H1 (cell line): ENCODE data around the gene NELFB. TPM values are rescaled to one million over a fixed set of nuclear protein-coding genes. Genes with fewer than 3 reads are reported as not detected.

Source experiments
- CTCF ChIA-PET: fragments of 300-600 bp; sonication (Branson Sonifier 250); formaldehyde crosslinking; loops from one replicate; lab custom pipeline; 2021; ENCODE audit not compliant: partially characterized antibody; lab: Charles Lee
- POLR2A ChIA-PET: fragments of 300-600 bp; sonication (Branson Sonifier 250); formaldehyde crosslinking; loops from one replicate; lab custom pipeline; 2021; ENCODE audit warnings: inconsistent platforms; ENCODE audit not compliant: partially characterized antibody; lab: Charles Lee
- DNase-seq, 2 experiments: peaks; one replicate each; pipeline versions ENCODE4 v3.0.0 to v3.0.0-alpha.2; 2010 to 2022; ENCODE audit warnings: low spot score in 2 of 2, low read depth in 1 of 2, mixed read lengths in 1 of 2
- FAIRE-seq: peaks from 2 replicates; lab custom pipeline; 2011; peaks lifted over from hg19 to GRCh38; lab: Jason Lieb, UNC
- H2AFZ ChIP-seq: 2 replicates; pipeline ENCODE4 v1.8.1; 2012; ENCODE audit warnings: low read length, inconsistent platforms
- H2AK5ac ChIP-seq: 2 replicates; pipeline ENCODE4 v1.6.1; 2013; ENCODE audit warnings: low read depth, low read length
- H2BK120ac ChIP-seq: replicated peaks from 2 replicates; pipeline ENCODE3; 2013; ENCODE audit warnings: low read depth, low read length, inconsistent platforms
- H2BK12ac ChIP-seq: 2 replicates; pipeline ENCODE4 v1.6.1; 2013; ENCODE audit warnings: low read depth, low read length
- H2BK15ac ChIP-seq: 2 replicates; pipeline ENCODE4 v1.6.1; 2013; ENCODE audit warnings: low read length
- H2BK20ac ChIP-seq: 2 replicates; pipeline ENCODE4 v1.6.1; 2013; ENCODE audit warnings: low read length
- H2BK5ac ChIP-seq: 2 replicates; pipeline ENCODE4 v1.6.1; 2013; ENCODE audit warnings: low read depth, low read length
- H3K14ac ChIP-seq: 2 replicates; pipeline ENCODE4 v1.6.1; 2013; ENCODE audit warnings: inconsistent platforms; ENCODE audit not compliant: insufficient read length
- H3K18ac ChIP-seq: 2 replicates; pipeline ENCODE4 v1.6.1; 2013; ENCODE audit warnings: low read length; ENCODE audit errors: extremely low read depth
- H3K23ac ChIP-seq: 2 replicates; pipeline ENCODE4 v1.6.1; 2013; ENCODE audit warnings: inconsistent platforms; ENCODE audit not compliant: insufficient read length
- H3K23me2 ChIP-seq: 2 replicates; pipeline ENCODE4 v1.6.1; 2013; ENCODE audit warnings: low read depth, low read length
- H3K27ac ChIP-seq: 2 replicates; pipeline ENCODE4 v1.6.1; 2011; ENCODE audit warnings: low read depth, low read length, inconsistent platforms
- H3K27me3 ChIP-seq, 4 experiments: replicated peaks in 1 of 4; 1 replicate in 1 of 4; 2 replicates in 3 of 4; pipeline versions ENCODE4 v1.6.1 to v1.8.1; 2011 to 2013; ENCODE audit warnings: low read length in 3 of 4, mild to moderate bottlenecking in 3 of 4, inconsistent platforms in 2 of 4, mixed read lengths in 2 of 4, moderate library complexity in 1 of 4; ENCODE audit not compliant: control insufficient read depth in 3 of 4, insufficient read depth in 3 of 4; ENCODE audit errors: extremely low read depth in 1 of 4
- H3K36me3 ChIP-seq, 4 experiments: 2 replicates each; pipeline versions ENCODE4 v1.6.1 to v1.8.1; 2011 to 2013; ENCODE audit warnings: mild to moderate bottlenecking in 4 of 4, low read length in 3 of 4, moderate library complexity in 2 of 4, control low read depth in 1 of 4, inconsistent platforms in 1 of 4; ENCODE audit not compliant: insufficient read depth in 4 of 4, control insufficient read depth in 2 of 4
- H3K4ac ChIP-seq: replicated peaks from 2 replicates; pipeline ENCODE3; 2013; ENCODE audit warnings: low read length, low read depth, mixed read lengths, inconsistent platforms; ENCODE audit not compliant: insufficient read length
- H3K4me1 ChIP-seq, 4 experiments: replicated peaks in 1 of 4; 1 replicate in 1 of 4; 2 replicates in 3 of 4; pipeline versions ENCODE4 v1.6.1 to v1.8.1; 2011 to 2013; ENCODE audit warnings: low read length in 3 of 4, inconsistent platforms in 2 of 4, mixed read lengths in 1 of 4; ENCODE audit not compliant: insufficient read depth in 4 of 4, control insufficient read depth in 3 of 4
- H3K4me2 ChIP-seq, 2 experiments: 2 replicates each; pipeline versions ENCODE4 v1.6.1 to v1.8.1; 2011 to 2013; ENCODE audit warnings: low read depth in 2 of 2, low read length in 2 of 2, control low read depth in 1 of 2, inconsistent platforms in 1 of 2, mild to moderate bottlenecking in 1 of 2; ENCODE audit not compliant: insufficient read depth in 1 of 2
- H3K4me3 ChIP-seq, 4 experiments: fragments of 200-600, 300-600 bp in 1 of 4; sonication (generic), shearing (Covaris generic), sonication (Bioruptor Twin) in 1 of 4; 2 replicates each; pipeline versions ENCODE4 v1.5.1 to v1.8.1; 2011 to 2016; ENCODE audit warnings: low read length in 4 of 4, low read depth in 3 of 4, control low read depth in 2 of 4, inconsistent platforms in 2 of 4, mild to moderate bottlenecking in 2 of 4, mixed read lengths in 1 of 4, moderate library complexity in 1 of 4; ENCODE audit not compliant: insufficient read depth in 2 of 4; ENCODE audit errors: extremely low read depth in 1 of 4
- H3K56ac ChIP-seq: replicated peaks from 2 replicates; pipeline ENCODE3; 2013; ENCODE audit warnings: low read depth, mild to moderate bottlenecking, mixed read lengths, low read length, inconsistent platforms; ENCODE audit not compliant: insufficient read length
- H3K79me1 ChIP-seq: 2 replicates; pipeline ENCODE4 v1.6.1; 2013; ENCODE audit warnings: low read depth, low read length, control low read depth
- H3K79me2 ChIP-seq, 2 experiments: 2 replicates each; pipeline versions ENCODE4 v1.6.1 to v1.8.1; 2012 to 2013; ENCODE audit warnings: low read length in 2 of 2, mild to moderate bottlenecking in 2 of 2, inconsistent platforms in 1 of 2; ENCODE audit not compliant: insufficient read depth in 2 of 2, control insufficient read depth in 1 of 2
- H3K9ac ChIP-seq, 4 experiments: replicated peaks in 1 of 4; 1 replicate in 1 of 4; 2 replicates in 3 of 4; pipeline versions ENCODE4 v1.6.1 to v1.8.1; 2011 to 2013; ENCODE audit warnings: low read depth in 3 of 4, low read length in 3 of 4, control low read depth in 2 of 4, mild to moderate bottlenecking in 2 of 4, moderate library complexity in 2 of 4, inconsistent platforms in 1 of 4; ENCODE audit errors: extremely low read depth in 1 of 4
- H3K9me3 ChIP-seq, 2 experiments: 2 replicates each; pipeline versions ENCODE4 v1.6.1 to v1.8.1; 2012 to 2013; ENCODE audit warnings: mild to moderate bottlenecking in 2 of 2, moderate library complexity in 2 of 2, control low read depth in 1 of 2, inconsistent platforms in 1 of 2, low read depth in 1 of 2, low read length in 1 of 2, mixed read lengths in 1 of 2; ENCODE audit not compliant: insufficient read depth in 2 of 2
- H4K20me1 ChIP-seq, 2 experiments: replicated peaks in 1 of 2; 2 replicates each; pipeline versions ENCODE3 to v1.8.1; 2011 to 2013; ENCODE audit warnings: inconsistent platforms in 2 of 2, low read length in 2 of 2, mild to moderate bottlenecking in 1 of 2; ENCODE audit not compliant: insufficient read depth in 2 of 2, control insufficient read depth in 1 of 2
- H4K5ac ChIP-seq: 2 replicates; pipeline ENCODE4 v1.6.1; 2013; ENCODE audit warnings: low read length, low read depth, mixed read lengths, inconsistent platforms; ENCODE audit not compliant: insufficient read length
- H4K8ac ChIP-seq: 2 replicates; pipeline ENCODE4 v1.8.0; 2013; ENCODE audit warnings: mild to moderate bottlenecking, moderate library complexity, low read length, inconsistent platforms; ENCODE audit not compliant: insufficient read depth; ENCODE audit errors: extremely low read depth
- H4K91ac ChIP-seq: replicated peaks from 2 replicates; pipeline ENCODE3; 2013; ENCODE audit warnings: low read length, mixed read lengths, inconsistent platforms; ENCODE audit not compliant: insufficient read length
- BRCA1 ChIP-seq: IDR thresholded peaks from 2 replicates; pipeline ENCODE4 v1.6.1; 2012; ENCODE audit warnings: low read depth, low read length, improper control_type of control experiment
- CHD2 ChIP-seq: IDR thresholded peaks from 2 replicates; pipeline ENCODE4 v1.6.1; 2012; ENCODE audit warnings: low read length, improper control_type of control experiment
- EGR1 ChIP-seq: IDR thresholded peaks from 2 replicates; pipeline ENCODE4 v1.6.1; 2011; ENCODE audit warnings: low read depth, low read length, borderline replicate concordance
- GABPA ChIP-seq: IDR thresholded peaks from 2 replicates; pipeline ENCODE4 v1.6.1; 2011; ENCODE audit warnings: mild to moderate bottlenecking, low read length, moderate library complexity, borderline replicate concordance; ENCODE audit not compliant: insufficient read depth
- SAP30 ChIP-seq: fragments of 300-600 bp; sonication (generic); IDR thresholded peaks from 2 replicates; pipeline ENCODE4 v1.7.1; 2012; ENCODE audit warnings: low read length, moderate library complexity, mild to moderate bottlenecking, inconsistent platforms; ENCODE audit not compliant: insufficient read depth, insufficient replicate concordance
- SIN3A ChIP-seq, 2 experiments: IDR thresholded peaks in 1 of 2; conservative IDR thresholded peaks in 1 of 2; 2 replicates each; pipeline ENCODE4 v1.6.1; 2011 to 2012; ENCODE audit warnings: low read length in 2 of 2, improper control_type of control experiment in 1 of 2, low read depth in 1 of 2, mild to moderate bottlenecking in 1 of 2
- SIRT6 ChIP-seq: IDR thresholded peaks from one replicate; pipeline ENCODE4 v1.7.1; 2012; ENCODE audit warnings: low read length, inconsistent platforms
- SIX5 ChIP-seq: IDR thresholded peaks from 2 replicates; pipeline ENCODE4 v1.6.1; 2011; ENCODE audit warnings: mild to moderate bottlenecking, low read depth, low read length
- TEAD4 ChIP-seq: IDR thresholded peaks from 2 replicates; pipeline ENCODE4 v1.6.1; 2012; ENCODE audit warnings: low read depth, low read length, inconsistent platforms, mixed read lengths
- WGBS, 2 experiments: shearing (Covaris generic) in 1 of 2; methylation state at CpG; one replicate each; pipeline versions ENCODE4 v1.1.6 to v1.1.7; 2013 to 2015; ENCODE audit warnings: low lambda C conversion rate in 2 of 2, mixed read lengths in 2 of 2, inconsistent platforms in 1 of 2, low coverage in 1 of 2, missing lambda C conversion rate in 1 of 2; ENCODE audit not compliant: insufficient replicate concordance in 2 of 2, insufficient coverage in 1 of 2, insufficient read length in 1 of 2; ENCODE audit errors: extremely low coverage in 1 of 2, missing lambda C conversion rate in 1 of 2; 5-methylcytosine and 5-hydroxymethylcytosine counted together
- polyA plus RNA-seq, 7 experiments: library from polyadenylated mRNA; depleted of rRNA in 3 of 7; stranded (reverse) in 5 of 7; unstranded in 2 of 7; fragments of >200 nt in 5 of 7; fragments of 200-250 nt in 2 of 7; gene quantifications; 1 replicate in 5 of 7; 2 replicates in 1 of 7; 4 replicates in 1 of 7; pipeline versions ENCODE4 v1.2.1 to v1.2.3, GENCODE V29; 2011 to 2013; ENCODE audit warnings: missing spikeins in 2 of 7, mixed read lengths in 2 of 7
- total RNA-seq: library from RNA; stranded (reverse); fragmentation: NEBNext Ultra II Directional; extraction: Animal tissue kit (Norgen Biotek cat#: 25700); gene quantifications from 2 replicates; pipeline ENCODE4 v1.2.1, GENCODE V29; 2021
- TF ChIP-seq, protein P1 (sequence below): IDR thresholded peaks from 2 replicates; pipeline ENCODE4 v1.6.1; 2011; ENCODE audit warnings: low read length, improper control_type of control experiment

NELFB gene
- total and polyA plus RNA-seq, 2 of the 8 experiments (the other 6 are each of a cell fraction or from before 2014, with no cell fraction given): 57.6 to 78.0 TPM

DNA sequence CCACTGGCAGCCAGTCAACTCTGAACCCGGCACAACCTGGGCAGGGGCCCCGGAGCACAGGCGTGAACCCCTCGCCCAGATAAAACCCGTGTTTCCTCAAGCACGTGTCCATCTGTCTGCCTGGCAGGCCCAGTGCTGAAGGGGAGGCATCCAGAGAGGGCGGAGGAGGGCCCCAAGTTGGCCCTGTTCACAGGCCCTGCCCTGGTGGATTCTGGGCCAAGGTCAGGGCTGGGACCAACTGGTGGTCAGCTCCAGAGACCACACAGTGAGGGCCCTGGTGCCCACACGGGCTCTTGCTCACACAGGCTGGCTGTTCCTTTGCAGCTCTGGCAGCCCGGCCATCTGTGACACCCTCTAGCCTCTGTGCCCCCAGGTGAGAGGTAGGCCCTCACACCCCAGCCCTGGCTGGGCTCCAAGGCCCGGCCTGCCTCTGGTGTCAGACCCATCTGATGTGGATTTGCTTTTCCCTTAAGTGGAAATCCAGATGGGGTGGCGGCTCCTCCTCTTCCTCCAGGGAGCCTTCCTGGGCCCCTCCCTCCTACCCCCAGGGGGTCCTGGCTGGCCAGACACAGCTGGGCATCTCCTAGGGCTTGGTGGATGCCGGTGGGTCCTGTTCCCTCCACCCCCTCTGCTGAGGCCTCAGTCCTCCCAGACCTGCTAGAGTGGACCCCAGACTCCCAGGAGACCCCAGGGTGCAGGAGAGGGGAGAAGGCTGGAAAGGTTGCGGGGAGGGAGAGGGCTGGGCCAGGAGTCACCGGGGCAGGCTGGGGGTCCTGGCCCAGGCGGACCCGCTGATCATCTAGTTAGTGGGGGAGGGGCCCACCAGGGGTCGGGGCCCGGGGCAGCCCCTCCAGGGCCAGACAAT lies 4.6 kb upstream of the NELFB start:
- peaks cover 9% of the 10 kb centered on the region; the same call in 1 of the 2 replicates for H3K23me2 ChIP-seq
- no peak overlapping the region for H2BK15ac ChIP-seq
- no peak overlapping the region for H2BK5ac ChIP-seq
- H2BK120ac ChIP-seq: no peak overlapping the region
- H3K4ac ChIP-seq: no peak overlapping the region
- H3K27ac ChIP-seq: no peak overlapping the region
- H3K79me2 ChIP-seq: peaks cover 0 to under 1% of the 10 kb centered on the region in 2 experiments; a peak in 1 of 4 replicates
- no peak overlapping the region for H3K9ac ChIP-seq
- H2AK5ac ChIP-seq: peak overlapping the region; percentile 82; the same call in 1 of the 2 replicates
- H3K56ac ChIP-seq: no peak overlapping the region
- no peak overlapping the region for H2BK12ac ChIP-seq
- DNase-seq (no peak), FAIRE-seq (no peak)
- H3K4me1 ChIP-seq: peaks cover 0 to 13% (median 9%) of the 10 kb centered on the region in 4 experiments; a peak in 5 of 7 replicates
- H3K79me1 ChIP-seq: no peaks in the 10 kb centered on the region
- peak overlapping the region; percentile 48; the same call in 1 of the 2 replicates for H3K18ac ChIP-seq
- H4K91ac ChIP-seq: no peak overlapping the region
- no peak overlapping the region for H3K4me3 ChIP-seq
- H4K8ac ChIP-seq: peak overlapping the region; percentile 46; the same call in 1 of the 2 replicates
- H3K23ac ChIP-seq: no peak overlapping the region
- H3K14ac ChIP-seq: no peak overlapping the region
- H4K20me1 ChIP-seq: peaks cover 0 to 1% of the 10 kb centered on the region in 2 experiments
- H2AFZ ChIP-seq: no peak overlapping the region
- CTCF ChIA-PET: interaction anchor here (0.7 to 1.4 kb wide), 4 partner anchors 10 to 58 kb away, joined by 3 to 4 read pairs (median 3); partner anchors contain the start of gene TOR4A
- no peak overlapping the region for H2BK20ac ChIP-seq
- H3K9me3 ChIP-seq: no peaks in the 10 kb centered on the region
- H3K4me2 ChIP-seq: no peak overlapping the region
- no peak overlapping the region for H4K5ac ChIP-seq
- H3K27me3 ChIP-seq: peaks cover 0 to 7% (median 0%) of the 10 kb centered on the region in 4 experiments; a peak in 3 of 7 replicates
- POLR2A ChIA-PET: interaction anchor here (47.8 to 69.9 kb wide), 2 partner anchors 6 to 16 kb away, joined by 1462 read pairs; partner anchors contain the start of genes CYSRT1, NDOR1, NELFB and RNF208
- WGBS, 2 experiments: 97% methylated on average over 13 of the region's 18 CpGs; no CpG with 5 or more reads in 1 of the 2 experiments
- H3K36me3 ChIP-seq: no peaks in the 10 kb centered on the region
- TF ChIP-seq SAP30: no peak
- no peak for TF ChIP-seq SIX5
- no peak for TF ChIP-seq SIRT6
- TF ChIP-seq EGR1: no peak
- TF ChIP-seq BRCA1: no peak
- no peak for TF ChIP-seq CHD2
- no peak for TF ChIP-seq SIN3A (conservative IDR thresholded peaks at IDR 0.05 in 1 of 2, IDR thresholded peaks at IDR 0.05 in 1 of 2; ENCODE audit: low read depth in 1 of 2, low read length in 2 of 2)
- TF ChIP-seq GABPA: no peak
- TF ChIP-seq TEAD4: no peak
- TF ChIP-seq, protein P1, sequence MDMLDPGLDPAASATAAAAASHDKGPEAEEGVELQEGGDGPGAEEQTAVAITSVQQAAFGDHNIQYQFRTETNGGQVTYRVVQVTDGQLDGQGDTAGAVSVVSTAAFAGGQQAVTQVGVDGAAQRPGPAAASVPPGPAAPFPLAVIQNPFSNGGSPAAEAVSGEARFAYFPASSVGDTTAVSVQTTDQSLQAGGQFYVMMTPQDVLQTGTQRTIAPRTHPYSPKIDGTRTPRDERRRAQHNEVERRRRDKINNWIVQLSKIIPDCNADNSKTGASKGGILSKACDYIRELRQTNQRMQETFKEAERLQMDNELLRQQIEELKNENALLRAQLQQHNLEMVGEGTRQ: no peak
